ENCODE results near the gene STAU1. TPM values are rescaled to one million over a fixed set of nuclear protein-coding genes. Genes with fewer than 3 reads are reported as not detected.
"Not testable (repeated sequence)": the region's sequence is repeated elsewhere in the genome, so short reads cannot be mapped to it uniquely, and the experiment has no call there.

Gene STAU1
- total RNA-seq, 2 experiments from 2014 or later: 72.6 TPM

DNA sequence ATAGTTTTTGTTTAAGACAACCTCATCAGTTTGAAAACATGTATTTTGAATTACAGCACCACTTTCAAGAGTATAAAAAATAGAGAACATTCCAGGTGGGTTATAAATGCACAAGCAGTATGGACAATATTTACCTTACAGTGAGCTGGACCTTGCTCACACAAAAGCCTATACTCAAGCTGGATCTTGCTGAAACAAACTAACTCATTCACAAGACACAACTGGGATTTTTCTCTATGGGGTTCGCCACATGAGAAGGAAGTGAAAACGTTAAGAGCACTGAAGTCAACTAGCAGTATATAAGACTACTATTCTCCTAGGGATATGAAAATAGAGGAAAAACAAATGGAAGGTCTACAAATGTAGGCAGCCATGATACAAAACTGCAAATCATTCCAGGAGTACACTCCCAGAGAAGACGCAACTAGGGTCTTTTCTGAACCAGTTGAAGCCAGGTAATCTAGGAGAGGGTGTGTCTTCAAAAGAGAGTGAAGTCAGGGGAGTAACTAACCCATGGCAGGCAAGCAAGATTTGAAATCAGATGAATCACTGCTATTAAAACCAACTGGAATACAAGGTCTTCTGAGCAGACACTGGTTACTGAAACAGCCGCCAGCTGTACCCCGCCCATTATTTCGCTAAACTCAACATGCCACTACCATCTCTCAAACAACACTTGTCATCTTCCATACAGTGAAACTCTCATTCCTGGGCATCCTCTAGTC is 26.5 kb downstream of the STAU1 start:
- Mint-ChIP-seq H3K27ac (no peak overlapping the region), H3K9me3 (no peaks in the 10 kb centered on the region), H3K4me3 (no peak overlapping the region)

DNA sequence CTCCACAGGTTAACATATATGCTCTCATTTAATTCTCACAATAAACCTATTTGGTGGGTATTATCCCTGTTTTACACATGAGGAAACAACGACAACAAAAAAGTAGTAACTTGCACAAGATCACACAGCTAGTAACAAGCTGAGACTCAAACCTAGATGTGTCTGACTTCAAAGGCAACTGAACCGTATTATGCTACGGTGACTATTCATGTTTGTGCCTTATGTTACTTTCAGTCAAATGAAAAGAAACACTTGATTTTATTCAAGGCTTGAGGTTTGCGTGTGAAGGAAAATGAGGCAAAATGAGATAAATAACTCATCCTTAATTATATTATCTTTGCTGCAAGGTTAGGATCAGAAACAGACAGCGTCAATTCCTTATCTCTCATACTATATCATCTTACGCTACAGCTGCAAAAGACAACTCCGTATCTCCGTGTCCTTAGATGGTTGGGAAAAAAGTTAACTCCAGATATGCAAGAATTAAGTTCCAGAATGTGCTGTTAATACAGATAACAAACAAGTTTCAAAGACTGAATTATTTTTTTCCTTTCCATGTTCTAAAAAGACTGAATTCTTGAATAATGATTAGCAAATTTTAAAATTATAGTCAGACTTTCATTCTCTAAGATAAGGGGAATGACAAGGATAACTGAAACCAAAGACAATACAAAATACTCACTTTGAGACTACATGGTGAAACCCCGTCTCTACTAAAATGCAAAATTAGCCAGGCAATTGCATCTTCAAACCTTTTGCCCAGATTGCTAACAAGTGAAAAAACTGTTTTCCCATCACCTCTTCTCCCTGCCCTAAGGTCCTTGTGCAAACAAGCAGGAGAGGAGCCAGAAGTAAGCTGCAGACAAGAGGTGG is 27.8 kb downstream of the STAU1 start:
- Mint-ChIP-seq H3K9me3 (no peaks in the 10 kb centered on the region), H3K27ac (peak overlapping the region; percentile 23), H3K4me3 (no peak overlapping the region), H3K4me1 (peaks cover 49% of the 10 kb centered on the region), H3K36me3 (peaks cover 37% of the 10 kb centered on the region), H3K27me3 (no peaks in the 10 kb centered on the region)
- no peak for DNase-seq

More for the DNA sequence above, 26.5 kb downstream of the STAU1 start:
- no peaks in the 10 kb centered on the region for H3K27me3 Mint-ChIP-seq
- H3K36me3 Mint-ChIP-seq: peaks cover 42% of the 10 kb centered on the region
- H3K4me1 Mint-ChIP-seq: peaks cover 50% of the 10 kb centered on the region
- DNase-seq: no peak

DNA sequence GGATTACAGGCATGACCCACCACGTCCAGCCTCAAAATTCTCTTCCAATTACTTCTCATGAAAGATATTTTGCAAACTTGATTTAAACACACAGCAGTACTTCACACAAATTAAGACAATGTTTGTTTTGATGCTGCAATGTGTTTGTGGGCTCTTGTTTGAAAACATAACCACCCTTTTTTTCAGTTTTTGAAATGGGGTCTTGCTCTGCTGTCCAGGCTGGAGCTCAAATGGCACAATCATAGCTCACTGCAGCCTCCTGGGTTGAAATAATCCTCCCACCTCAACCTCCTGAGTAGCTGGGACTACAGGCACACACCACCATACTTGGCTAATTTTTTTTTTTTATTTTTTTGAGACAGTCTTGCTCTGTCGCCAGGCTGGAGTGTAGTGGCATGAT is 31.0 kb downstream of the STAU1 start:
- H3K27ac Mint-ChIP-seq: peak overlapping the region; percentile 48

DNA sequence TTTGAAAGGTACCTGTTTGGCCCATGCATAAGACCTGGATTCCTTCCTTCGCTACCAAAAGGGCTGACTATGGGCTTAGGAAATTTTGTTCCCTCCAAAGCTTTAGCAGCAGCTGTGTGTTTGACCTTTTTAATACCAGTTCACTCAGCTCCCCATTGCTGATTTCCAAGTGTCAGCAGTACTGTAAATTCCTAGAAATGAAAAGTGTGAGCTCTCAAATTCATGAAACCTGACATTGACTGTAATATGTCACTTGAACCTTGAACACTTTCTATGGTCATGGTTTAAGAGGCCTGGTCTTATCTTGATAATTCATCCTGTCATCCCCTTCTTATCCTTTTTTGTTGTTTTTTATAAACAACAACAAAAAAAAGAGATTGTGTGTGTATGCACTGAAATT is 31.7 kb downstream of the STAU1 start:
- no peak overlapping the region for H3K4me3 Mint-ChIP-seq
- H3K4me1 Mint-ChIP-seq: peaks cover 43% of the 10 kb centered on the region
- H3K27me3 Mint-ChIP-seq: no peaks in the 10 kb centered on the region
- H3K36me3 Mint-ChIP-seq: peaks cover 30% of the 10 kb centered on the region
- DNase-seq: no peak
- peak overlapping the region; percentile 48 for H3K27ac Mint-ChIP-seq
- H3K9me3 Mint-ChIP-seq: no peaks in the 10 kb centered on the region

More for the DNA sequence above, 31.0 kb downstream of the STAU1 start:
- Mint-ChIP-seq H3K36me3 (peaks cover 30% of the 10 kb centered on the region), H3K27me3 (no peaks in the 10 kb centered on the region), H3K4me1 (peaks cover 48% of the 10 kb centered on the region), H3K4me3 (no peak overlapping the region), H3K9me3 (no peaks in the 10 kb centered on the region)
- no peak for DNase-seq

DNA sequence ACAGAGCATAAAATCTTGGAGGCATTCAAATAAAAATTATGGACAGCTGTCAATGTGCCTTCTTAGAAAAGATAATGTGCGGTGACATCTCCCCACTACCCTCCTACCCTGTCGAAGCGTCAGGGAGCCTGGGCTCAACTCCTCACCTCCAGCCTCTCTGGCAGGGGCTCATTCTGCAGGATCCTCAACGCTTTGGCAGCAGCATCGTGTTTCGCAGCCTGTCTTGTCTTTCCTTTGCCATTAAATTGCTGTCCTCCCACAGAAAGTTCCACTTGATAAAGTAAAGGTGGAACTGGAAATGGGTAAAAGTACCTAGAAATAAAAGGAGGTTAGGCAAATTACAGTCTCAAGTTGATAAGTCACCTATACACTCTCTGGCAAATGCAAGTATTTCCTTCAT is 36.7 kb downstream of the STAU1 start:
- H3K27ac Mint-ChIP-seq: no peak overlapping the region
- H3K36me3 Mint-ChIP-seq: peaks cover 27% of the 10 kb centered on the region
- no peak for DNase-seq
- H3K4me3 Mint-ChIP-seq: no peak overlapping the region
- H3K27me3 Mint-ChIP-seq: no peaks in the 10 kb centered on the region
- no peaks in the 10 kb centered on the region for H3K9me3 Mint-ChIP-seq
- peaks cover 19% of the 10 kb centered on the region for H3K4me1 Mint-ChIP-seq

DNA sequence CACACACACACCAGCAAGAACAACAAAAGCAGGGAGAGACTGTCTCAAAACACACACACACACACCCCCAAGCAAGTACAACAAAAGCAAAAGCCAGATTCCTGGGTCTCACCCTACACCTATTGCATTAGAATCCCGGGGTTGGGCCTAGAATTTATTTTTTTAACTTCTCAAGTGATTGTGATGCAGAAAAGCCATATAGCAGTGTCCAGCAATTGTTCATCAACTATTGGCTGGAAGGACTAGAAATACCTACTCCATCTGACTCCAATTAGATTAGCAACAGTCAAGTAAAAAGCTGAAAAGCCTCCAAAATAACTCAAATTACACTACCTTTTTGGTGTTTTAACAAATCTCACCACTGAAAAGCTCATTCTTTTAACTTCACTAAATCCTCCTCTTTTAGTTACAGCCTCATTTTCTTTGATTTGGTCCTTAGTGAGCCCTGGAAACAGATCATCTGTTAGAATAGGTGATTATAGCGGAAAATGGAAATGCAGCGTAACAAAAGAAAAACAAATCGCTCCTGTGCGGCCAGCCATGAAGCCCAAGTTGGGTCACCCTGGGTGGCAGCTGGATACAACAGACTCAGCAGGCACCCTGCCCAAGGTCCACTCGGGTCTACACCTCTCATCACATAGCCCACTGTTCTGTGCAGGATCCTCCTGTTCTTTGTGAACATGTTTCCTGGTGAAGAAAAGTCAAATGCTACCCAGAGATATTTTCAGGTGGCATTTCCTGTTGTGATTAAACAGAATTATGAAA is 38.7 kb downstream of the STAU1 start:
- DNase-seq: no peak
- H3K27me3 Mint-ChIP-seq: no peaks in the 10 kb centered on the region
- no peaks in the 10 kb centered on the region for H3K9me3 Mint-ChIP-seq
- no peak overlapping the region for H3K4me3 Mint-ChIP-seq
- H3K27ac Mint-ChIP-seq: no peak overlapping the region
- peaks cover 4% of the 10 kb centered on the region for H3K4me1 Mint-ChIP-seq
- H3K36me3 Mint-ChIP-seq: peaks cover 24% of the 10 kb centered on the region

DNA sequence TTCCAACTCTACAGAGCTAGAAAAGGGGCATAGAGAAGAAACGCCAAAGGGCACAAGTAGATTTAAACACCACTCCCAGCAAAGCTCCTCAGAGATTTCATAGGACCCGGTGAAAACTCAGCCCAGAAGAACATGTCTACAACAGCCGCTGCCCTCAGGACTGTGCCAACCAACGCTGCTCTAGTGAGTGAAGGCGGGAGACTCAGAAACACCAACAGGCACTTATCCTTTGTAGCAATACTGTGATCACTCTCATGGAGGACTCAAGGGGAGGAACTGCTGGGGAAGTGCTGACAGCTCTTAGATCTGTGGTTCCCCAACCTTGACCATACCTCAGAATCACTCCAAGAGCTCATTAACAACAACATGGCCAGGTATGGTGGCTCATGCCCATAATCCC is 39.5 kb downstream of the STAU1 start:
- Mint-ChIP-seq H3K27me3 (no peaks in the 10 kb centered on the region), H3K4me3 (no peak overlapping the region), H3K36me3 (peaks cover 24% of the 10 kb centered on the region), H3K27ac (no peak overlapping the region), H3K4me1 (peaks cover 7% of the 10 kb centered on the region), H3K9me3 (no peaks in the 10 kb centered on the region)
- DNase-seq: no peak

DNA sequence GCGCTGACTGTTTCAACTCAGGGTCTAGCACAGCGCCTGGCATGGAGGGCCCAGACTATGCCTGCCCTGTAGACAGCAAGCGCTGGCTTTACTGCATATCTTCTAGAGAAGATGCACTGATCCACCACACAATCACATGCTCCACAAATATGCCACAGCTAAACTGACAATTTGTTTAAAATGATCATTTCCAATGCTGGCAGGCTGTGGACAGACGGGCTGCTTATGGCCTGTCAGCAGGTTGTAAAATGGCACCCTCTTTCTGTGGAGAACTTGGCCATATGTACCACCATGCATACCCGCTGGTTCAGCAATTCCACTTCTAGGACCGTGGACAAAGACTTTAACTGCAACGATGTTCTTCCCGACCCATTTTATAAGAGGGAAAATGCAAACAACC is 40.8 kb downstream of the STAU1 start:
- Mint-ChIP-seq H3K4me3 (no peak overlapping the region), H3K36me3 (peaks cover 24% of the 10 kb centered on the region), H3K4me1 (peaks cover 7% of the 10 kb centered on the region), H3K9me3 (no peaks in the 10 kb centered on the region), H3K27me3 (no peaks in the 10 kb centered on the region), H3K27ac (no peak overlapping the region)
- no peak for DNase-seq

DNA sequence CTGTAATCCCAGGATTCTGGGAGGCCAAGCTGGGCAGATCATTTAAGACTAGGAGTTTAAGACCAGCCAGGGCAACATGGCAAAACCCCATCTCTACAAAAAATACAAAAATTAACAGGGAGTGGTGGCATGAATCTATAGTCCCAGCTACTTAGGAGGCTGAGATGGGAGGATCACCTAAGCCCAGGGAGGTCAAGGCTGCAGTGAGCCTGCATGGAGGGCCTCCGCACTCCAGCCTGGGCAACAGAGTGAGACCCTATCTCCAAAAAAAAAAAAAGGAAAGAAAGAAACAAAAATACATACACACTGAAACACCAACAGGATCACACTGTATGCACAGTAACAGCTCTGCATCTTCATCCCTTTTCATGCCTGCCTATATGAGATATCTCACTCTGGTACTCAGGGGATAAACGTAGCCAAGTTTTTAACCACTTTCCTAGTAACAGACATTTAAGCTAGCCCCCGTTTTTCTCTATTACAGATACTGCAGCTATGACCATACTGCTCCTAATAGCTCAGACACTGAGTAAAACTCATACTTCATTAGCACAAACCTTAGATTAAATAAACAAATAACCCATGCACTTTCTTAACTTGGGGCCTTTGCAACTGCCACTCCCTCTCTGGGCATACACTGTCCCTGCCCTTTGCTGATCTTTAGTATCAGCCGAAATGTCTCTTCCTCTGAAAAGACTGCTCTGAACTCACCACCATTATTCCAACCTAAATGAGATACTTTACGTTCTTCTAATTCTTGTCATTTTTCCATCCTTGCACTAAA is 41.5 kb downstream of the STAU1 start:
- no peak for DNase-seq
- Mint-ChIP-seq H3K36me3 (peaks cover 22% of the 10 kb centered on the region), H3K27me3 (no peaks in the 10 kb centered on the region), H3K4me3 (no peak overlapping the region), H3K9me3 (no peaks in the 10 kb centered on the region), H3K27ac (no peak overlapping the region), H3K4me1 (peaks cover 7% of the 10 kb centered on the region)

DNA sequence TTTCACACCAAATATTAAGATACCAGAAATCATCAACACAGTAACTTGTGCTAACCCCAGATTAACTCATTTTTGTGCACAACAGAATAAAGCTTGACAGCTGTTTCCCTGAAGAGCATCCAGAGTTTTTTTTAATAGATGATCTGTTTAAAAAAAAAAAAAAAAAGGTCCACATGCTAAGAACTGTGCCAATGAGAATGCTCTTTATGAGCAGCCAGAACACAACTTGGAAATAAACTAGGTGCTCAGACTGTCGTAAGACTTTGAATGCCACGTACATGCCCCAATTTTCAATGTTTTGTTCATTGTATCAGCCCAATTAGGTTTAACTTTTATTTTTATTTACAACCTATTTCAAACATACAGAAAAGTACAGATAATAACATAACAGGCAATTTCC is 47.3 kb downstream of the STAU1 start:
- H3K4me1 Mint-ChIP-seq: peaks cover 5% of the 10 kb centered on the region
- peaks cover 11% of the 10 kb centered on the region for H3K36me3 Mint-ChIP-seq
- no peak overlapping the region for H3K27ac Mint-ChIP-seq
- no peak for DNase-seq
- H3K4me3 Mint-ChIP-seq: no peak overlapping the region
- H3K27me3 Mint-ChIP-seq: no peaks in the 10 kb centered on the region
- H3K9me3 Mint-ChIP-seq: no peaks in the 10 kb centered on the region

DNA sequence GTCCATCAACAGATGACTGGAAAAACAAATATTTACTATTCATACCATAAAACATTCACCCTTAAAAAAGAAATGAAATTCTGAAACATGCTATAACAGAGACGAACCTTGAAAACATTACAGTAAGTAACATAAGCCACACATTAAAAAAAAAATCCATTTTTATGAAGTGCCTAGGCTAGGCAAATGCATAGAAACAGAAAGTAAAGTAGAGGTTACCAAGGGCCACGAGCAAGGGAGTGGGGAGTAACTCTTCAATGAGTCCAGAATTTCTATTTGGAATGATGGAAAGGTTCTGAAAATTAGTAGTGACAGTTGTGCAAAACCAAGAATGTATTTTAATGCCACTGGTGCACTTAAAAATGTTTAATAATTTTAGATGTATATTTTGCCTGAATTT is 47.7 kb downstream of the STAU1 start:
- Mint-ChIP-seq H3K27ac (no peak overlapping the region), H3K4me1 (peaks cover 5% of the 10 kb centered on the region), H3K36me3 (peaks cover 11% of the 10 kb centered on the region), H3K9me3 (no peaks in the 10 kb centered on the region), H3K27me3 (no peaks in the 10 kb centered on the region), H3K4me3 (no peak overlapping the region)
- no peak for DNase-seq

DNA sequence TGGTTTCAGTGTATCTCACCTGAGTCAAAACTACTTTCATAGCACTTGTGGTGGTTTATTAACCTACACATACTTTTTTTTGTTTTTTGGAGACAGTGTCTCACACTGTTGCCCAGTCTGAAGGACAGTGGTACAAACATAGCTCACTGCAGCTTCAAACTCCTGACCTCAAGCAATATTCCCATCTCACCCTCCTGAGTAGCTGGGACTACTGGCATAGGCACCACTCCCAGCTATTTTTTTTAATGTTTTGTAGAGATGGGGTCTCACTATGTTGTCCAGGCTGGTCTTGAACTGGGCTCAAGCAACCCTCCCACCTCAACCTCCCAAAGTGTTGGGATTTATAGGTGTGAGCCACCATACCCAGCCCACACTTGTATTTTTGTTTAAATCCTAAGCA is 49.7 kb downstream of the STAU1 start:
- no peaks in the 10 kb centered on the region for H3K27me3 Mint-ChIP-seq
- DNase-seq: no peak
- H3K4me3 Mint-ChIP-seq: no peak overlapping the region
- H3K36me3 Mint-ChIP-seq: peaks cover 13% of the 10 kb centered on the region
- H3K27ac Mint-ChIP-seq: no peak overlapping the region
- H3K4me1 Mint-ChIP-seq: peaks cover 2% of the 10 kb centered on the region
- no peaks in the 10 kb centered on the region for H3K9me3 Mint-ChIP-seq

DNA sequence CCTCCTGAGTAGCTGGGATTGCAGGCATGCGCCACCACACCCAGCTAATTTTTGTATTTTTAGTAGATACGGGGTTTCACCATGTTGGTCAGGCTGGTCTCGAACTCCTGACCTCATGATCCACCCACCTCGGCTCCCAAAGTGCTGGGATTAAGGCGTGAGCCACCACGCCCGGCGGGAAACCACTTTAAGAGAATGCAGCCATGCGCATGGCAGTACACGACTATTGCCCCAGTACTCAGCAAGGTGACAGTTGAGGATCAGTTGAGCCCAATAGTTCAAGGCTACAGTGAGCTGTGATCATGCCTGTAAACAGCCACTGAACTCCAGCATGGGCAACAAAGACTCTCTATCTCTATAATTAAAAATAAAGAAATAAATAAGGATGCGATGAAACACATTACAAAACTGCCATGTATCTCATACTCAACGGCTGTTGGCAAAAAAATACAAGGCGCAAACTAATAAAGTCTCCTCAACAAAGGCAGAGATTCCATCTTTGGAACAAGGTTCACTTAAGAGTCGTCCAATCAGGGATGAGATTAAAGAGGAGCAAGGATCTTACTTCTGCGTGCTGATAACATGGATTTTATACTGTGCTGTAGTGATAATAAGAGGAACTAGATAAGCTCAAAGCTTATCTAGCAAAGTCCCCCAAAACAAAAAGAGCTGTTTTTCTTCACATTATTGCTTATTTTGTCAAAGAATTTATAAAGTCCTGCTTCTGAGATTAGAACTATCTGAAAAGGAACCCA is 51.1 kb downstream of the STAU1 start:
- Mint-ChIP-seq H3K27me3 (no peaks in the 10 kb centered on the region), H3K4me3 (no peak overlapping the region), H3K27ac (no peak overlapping the region), H3K36me3 (peaks cover 16% of the 10 kb centered on the region), H3K9me3 (no peaks in the 10 kb centered on the region), H3K4me1 (peaks cover 6% of the 10 kb centered on the region)
- DNase-seq: no peak

DNA sequence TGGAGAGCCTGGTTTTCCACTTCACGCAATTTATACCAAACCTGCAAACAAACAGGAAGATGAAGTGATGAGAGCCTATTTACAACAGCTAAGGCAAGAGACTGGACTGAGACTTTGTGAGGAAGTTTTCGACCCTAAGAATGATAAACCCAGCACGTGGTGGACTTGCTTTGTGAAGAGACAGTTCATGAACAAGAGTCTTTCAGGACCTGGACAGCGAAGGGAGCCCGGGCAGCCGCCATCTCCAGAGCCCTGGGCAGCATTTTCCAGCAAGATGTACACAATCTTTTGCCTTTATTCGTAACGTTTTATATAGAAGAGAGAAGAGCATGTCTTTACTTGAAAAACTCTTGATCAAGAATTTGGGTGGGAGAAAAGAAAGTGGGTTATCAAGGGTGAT is 53.3 kb downstream of the STAU1 start:
- not testable (repeated sequence) for H3K9me3 Mint-ChIP-seq, DNase-seq, H3K27me3 Mint-ChIP-seq, H3K4me1 Mint-ChIP-seq, H3K27ac Mint-ChIP-seq, H3K4me3 Mint-ChIP-seq
- H3K36me3 Mint-ChIP-seq: peaks cover 15% of the 10 kb centered on the region
